Sigmoid colon (tissue), 7 donors: ENCODE data around the gene ANKRD50. TPM values are rescaled to one million over a fixed set of nuclear protein-coding genes. Genes with fewer than 3 reads are reported as not detected.

Source experiments
- DNase-seq: peaks from one replicate; pipeline ENCODE4 v3.0.0-alpha.2; 2019
- H3K27ac ChIP-seq, 4 donors: fragments of 200-600 bp; sonication (generic); one replicate each; pipeline ENCODE4 v1.5.1; 2016 to 2019; ENCODE audit warnings: mild to moderate bottlenecking in 1 of 4
- H3K27me3 ChIP-seq, 3 donors: fragments of 200-600 bp; sonication (generic); one replicate each; pipeline ENCODE4 v1.5.1; 2019; ENCODE audit warnings: mild to moderate bottlenecking in 1 of 3
- H3K36me3 ChIP-seq, 4 donors: fragments of 200-600 bp; sonication (generic); one replicate each; pipeline ENCODE4 v1.5.1; 2016 to 2019
- H3K4me1 ChIP-seq, 4 donors: fragments of 200-600 bp; sonication (generic); one replicate each; pipeline ENCODE4 v1.5.1; 2017 to 2019
- H3K4me3 ChIP-seq, 4 donors: fragments of 200-600 bp; sonication (generic); one replicate each; pipeline ENCODE4 v1.5.1; 2017 to 2019; ENCODE audit warnings: mild to moderate bottlenecking in 2 of 4, moderate library complexity in 1 of 4
- H3K9me3 ChIP-seq, 4 donors: fragments of 200-600 bp in 3 of 4; sonication (generic) in 3 of 4; one replicate each; pipeline versions ENCODE4 v1.5.1 to v1.6.1; 2013 to 2019
- CTCF ChIP-seq, 4 experiments: fragments of 450-650 bp in 3 of 4; fragments of 200-600 bp in 1 of 4; IDR thresholded peaks; one replicate each; pipeline ENCODE4 v1.5.1; 2016 to 2019; ENCODE audit warnings: antibody characterized with exemption in 4 of 4, mild to moderate bottlenecking in 3 of 4, moderate library complexity in 2 of 4
- EP300 ChIP-seq, 4 donors: sonication (generic); formaldehyde crosslinking; IDR thresholded peaks; one replicate each; pipeline ENCODE4 v1.6.1; 2017; ENCODE audit warnings: antibody characterized with exemption in 4 of 4
- POLR2A ChIP-seq, 2 donors: fragments of 450-650 bp; IDR thresholded peaks; one replicate each; pipeline ENCODE4 v1.6.1; 2016; ENCODE audit warnings: antibody characterized with exemption in 2 of 2, mild to moderate bottlenecking in 2 of 2, moderate library complexity in 2 of 2
- POLR2AphosphoS5 ChIP-seq, 4 donors: sonication (generic); formaldehyde crosslinking; IDR thresholded peaks; one replicate each; pipeline ENCODE4 v1.6.1; 2017; ENCODE audit warnings: antibody characterized with exemption in 4 of 4
- WGBS, 2 donors: extraction: QIAGEN DNeasy Blood & Tissue Kit; methylation state at CpG; one replicate each; pipeline ENCODE4 v1.1.7; 2013; 5-methylcytosine and 5-hydroxymethylcytosine counted together
- intact Hi-C: fragments of 100-400 bp; cut with DNase I; formaldehyde crosslinking; loops from one replicate; pipeline ENCODE4 v1.15.1; 2023
- polyA plus RNA-seq, 3 donors: library from polyadenylated mRNA; stranded (reverse); fragments of 200-250 nt; gene quantifications; one replicate each; pipeline ENCODE4 v1.2.3, GENCODE V29; 2013
- total RNA-seq, 4 donors: library from RNA; depleted of rRNA; stranded (reverse); fragments of >200 nt; gene quantifications; one replicate each; pipeline ENCODE4 v1.1.0, GENCODE V29; 2016
- donor health status: healthy with polysubstance abuse.
- donor health status: Bipolar disorder and iron deficiency.
- donor health status: healthy.

The ANKRD50 gene
- total and polyA plus RNA-seq, 7 donors = 1.8 to 24.9 (median 12.5) TPM

- Histone ChIP-seq H3K27me3 (no peaks in the 10 kb centered on the region), H3K4me1 (no peaks in the 10 kb centered on the region), H3K9me3 (no peaks in the 10 kb centered on the region), H3K27ac (no peak overlapping the region), H3K36me3 (no peaks in the 10 kb centered on the region), H3K4me3 (no peak overlapping the region)
- TF ChIP-seq POLR2A (IDR thresholded peaks at IDR 0.05) (no peak), EP300 (IDR thresholded peaks at IDR 0.05) (no peak), POLR2AphosphoS5 (IDR thresholded peaks at IDR 0.05) (no peak), CTCF (IDR thresholded peaks at IDR 0.05) (no peak)
- no peak for DNase-seq
- intact Hi-C loops = no loop called here
- WGBS, 2 donors = 35 to 65% methylated on average over 3 of the region's 3 CpGs
Observed at GRCh38 chr4:124633285-124633941, 79.1 kb downstream of the ANKRD50 start.

- no peak for TF ChIP-seq CTCF (IDR thresholded peaks at IDR 0.05)
Observed at GRCh38 chr4:124632439-124632838, 80.1 kb downstream of the ANKRD50 start.

GRCh38 chr4:124631760-124632159 is 80.8 kb downstream of the ANKRD50 start:
- no peak overlapping the region for H3K4me3 ChIP-seq
- no peaks in the 10 kb centered on the region for H3K9me3 ChIP-seq
- 14 to 42% methylated on average over 1 of the region's 1 CpG for WGBS, 2 donors
- intact Hi-C loops = no loop called here
- DNase-seq = no peak
- no peaks in the 10 kb centered on the region for H3K27me3 ChIP-seq
- H3K36me3 ChIP-seq = no peaks in the 10 kb centered on the region
- no peak overlapping the region for H3K27ac ChIP-seq
- no peak for TF ChIP-seq POLR2A (IDR thresholded peaks at IDR 0.05)
- TF ChIP-seq EP300 (IDR thresholded peaks at IDR 0.05) = no peak
- no peak for TF ChIP-seq CTCF (IDR thresholded peaks at IDR 0.05)
- no peak for TF ChIP-seq POLR2AphosphoS5 (IDR thresholded peaks at IDR 0.05)
- H3K4me1 ChIP-seq = no peaks in the 10 kb centered on the region

More at GRCh38 chr4:124632439-124632838, 80.1 kb downstream of the ANKRD50 start:
- H3K27ac ChIP-seq = no peak overlapping the region
- H3K9me3 ChIP-seq = no peaks in the 10 kb centered on the region
- H3K4me1 ChIP-seq = no peaks in the 10 kb centered on the region
- intact Hi-C loops = no loop called here
- DNase-seq = no peak
- H3K27me3 ChIP-seq = no peaks in the 10 kb centered on the region
- no peak overlapping the region for H3K4me3 ChIP-seq
- WGBS, 2 donors = 91 to 93% methylated on average over 5 of the region's 5 CpGs
- H3K36me3 ChIP-seq = no peaks in the 10 kb centered on the region

- Histone ChIP-seq H3K27ac (no peak overlapping the region), H3K4me1 (no peaks in the 10 kb centered on the region), H3K36me3 (no peaks in the 10 kb centered on the region), H3K9me3 (no peaks in the 10 kb centered on the region), H3K4me3 (no peak overlapping the region), H3K27me3 (no peaks in the 10 kb centered on the region)
- no peak for DNase-seq
- TF ChIP-seq POLR2AphosphoS5 (IDR thresholded peaks at IDR 0.05) = no peak
- no peak for TF ChIP-seq POLR2A (IDR thresholded peaks at IDR 0.05)
- no peak for TF ChIP-seq EP300 (IDR thresholded peaks at IDR 0.05)
- 63 to 78% methylated on average over 1 of the region's 1 CpG for WGBS, 2 donors
- intact Hi-C loops = no loop called here
Observed at GRCh38 chr4:124629681-124630080, 82.9 kb downstream of the ANKRD50 start.
